Esophagus (tissue), 2 donors: ENCODE results near the gene SEC22C. TPM values are rescaled to one million over a fixed set of nuclear protein-coding genes. Genes with fewer than 3 reads are reported as not detected.

ENCODE experiments used
- H3K27ac ChIP-seq, 2 donors: one replicate each; pipeline ENCODE4 v1.5.1; 2013; ENCODE audit warnings: low read depth in 2 of 2, mild to moderate bottlenecking in 2 of 2, inconsistent platforms in 1 of 2, low read length in 1 of 2, moderate library complexity in 1 of 2
- H3K27me3 ChIP-seq, 2 donors: one replicate each; pipeline ENCODE4 v1.6.1; 2013; ENCODE audit warnings: low read length in 2 of 2, control low read depth in 1 of 2, mild to moderate bottlenecking in 1 of 2; ENCODE audit not compliant: insufficient read depth in 2 of 2, control insufficient read depth in 1 of 2
- H3K36me3 ChIP-seq, 2 donors: one replicate each; pipeline ENCODE4 v1.6.1; 2013; ENCODE audit warnings: low read length in 1 of 2; ENCODE audit not compliant: control insufficient read depth in 2 of 2, insufficient read depth in 2 of 2
- H3K4me1 ChIP-seq, 2 donors: one replicate each; pipeline ENCODE4 v1.6.1; 2013; ENCODE audit warnings: low read length in 1 of 2; ENCODE audit not compliant: control insufficient read depth in 2 of 2, insufficient read depth in 2 of 2
- H3K4me3 ChIP-seq, 2 donors: one replicate each; pipeline ENCODE4 v1.5.1; 2013; ENCODE audit warnings: low read length in 2 of 2, mild to moderate bottlenecking in 2 of 2, low read depth in 1 of 2, moderate library complexity in 1 of 2
- H3K9me3 ChIP-seq, 2 donors: one replicate each; pipeline ENCODE4 v1.6.1; 2013; ENCODE audit warnings: mild to moderate bottlenecking in 2 of 2, low read depth in 1 of 2, low read length in 1 of 2, moderate library complexity in 1 of 2; ENCODE audit not compliant: control insufficient read depth in 2 of 2, insufficient read depth in 1 of 2
- WGBS, 2 donors: extraction: QIAGEN DNeasy Blood & Tissue Kit; methylation state at CpG; one replicate each; pipeline ENCODE4 v1.1.7; 2013; 5-methylcytosine and 5-hydroxymethylcytosine counted together
- polyA plus RNA-seq, 2 donors: library from polyadenylated mRNA; stranded (reverse); fragments of 200-250 nt; gene quantifications; one replicate each; pipeline ENCODE4 v1.2.3, GENCODE V29; 2013
- donor health status: healthy with polysubstance abuse.
- donor health status: Bipolar disorder and iron deficiency.

The SEC22C gene
- polyA plus RNA-seq, 2 donors = 5.0 to 10.0 TPM

DNA sequence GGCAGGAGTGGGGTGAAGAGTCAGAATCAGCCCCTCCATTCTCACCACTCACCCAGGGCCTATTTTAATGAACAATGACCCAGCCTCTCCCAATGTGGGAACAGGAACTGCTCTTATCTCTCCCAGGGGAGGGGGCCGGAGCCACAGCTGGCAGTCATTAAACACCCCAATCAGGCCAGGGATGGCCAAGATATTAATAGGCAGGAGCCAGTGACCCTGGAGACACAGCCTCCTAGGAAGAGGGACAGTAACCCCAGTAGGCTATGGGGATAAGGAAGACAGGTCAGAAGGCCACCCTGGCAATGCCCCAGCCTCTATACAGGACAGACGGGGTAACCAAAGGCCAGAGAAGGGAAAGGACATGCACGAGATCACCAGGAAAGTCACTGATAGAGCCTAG lies 40.7 kb downstream of the SEC22C start:
- no peaks in the 10 kb centered on the region for H3K9me3 ChIP-seq
- H3K4me3 ChIP-seq = no peak overlapping the region
- H3K27me3 ChIP-seq = no peaks in the 10 kb centered on the region
- H3K36me3 ChIP-seq = no peaks in the 10 kb centered on the region
- 59 to 66% methylated on average over 3 of the region's 3 CpGs for WGBS, 2 donors
- no peak overlapping the region for H3K27ac ChIP-seq
- peaks cover 0 to 2% of the 10 kb centered on the region in 2 donors for H3K4me1 ChIP-seq

DNA sequence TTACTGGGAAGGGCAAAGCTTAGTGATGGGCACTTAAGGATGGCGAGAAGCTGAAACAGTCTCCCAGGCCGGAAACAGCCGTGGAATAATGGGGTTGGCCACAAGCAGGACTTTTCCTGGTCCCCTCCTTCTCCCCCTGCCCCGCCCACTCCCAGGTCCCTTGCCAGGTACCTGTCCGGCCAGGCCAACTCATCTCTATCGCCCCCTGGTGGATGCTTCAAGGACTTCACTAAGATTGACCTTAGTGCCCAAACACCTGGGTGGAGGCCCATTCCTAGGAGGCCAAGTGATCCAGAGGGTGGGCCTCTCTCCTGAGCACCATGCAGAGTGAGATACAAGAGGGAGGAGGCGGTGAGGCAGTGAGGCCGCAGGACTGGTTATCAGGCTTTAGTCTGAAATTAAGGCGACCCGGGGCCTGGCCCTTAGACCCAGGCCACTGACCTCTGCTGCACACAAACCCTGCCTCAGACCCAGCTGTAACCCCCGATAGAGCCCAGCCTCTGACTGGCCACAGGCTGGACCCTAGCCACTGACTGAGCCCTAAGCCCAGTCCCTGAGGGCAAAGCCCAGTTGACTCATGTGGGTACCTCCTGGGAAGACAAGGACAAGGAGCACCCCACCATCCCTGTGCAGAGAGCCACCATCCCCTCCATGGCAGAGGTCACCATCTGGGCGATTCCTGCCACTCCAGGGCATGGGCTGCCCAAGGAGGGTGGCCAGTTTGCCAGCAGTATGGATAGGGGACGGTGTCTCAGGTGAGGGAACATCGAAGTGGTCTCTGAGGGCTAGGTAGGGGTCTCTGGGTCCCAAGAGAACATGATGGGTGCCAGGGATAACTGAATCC lies 41.7 kb downstream of the SEC22C start:
- H3K27me3 ChIP-seq = no peaks in the 10 kb centered on the region
- no peaks in the 10 kb centered on the region for H3K9me3 ChIP-seq
- H3K4me3 ChIP-seq = no peak overlapping the region
- H3K36me3 ChIP-seq = no peaks in the 10 kb centered on the region
- 57 to 58% methylated on average over 11 to 14 of the region's 14 CpGs for WGBS, 2 donors
- peaks cover 0 to 2% of the 10 kb centered on the region in 2 donors for H3K4me1 ChIP-seq
- no peak overlapping the region for H3K27ac ChIP-seq

DNA sequence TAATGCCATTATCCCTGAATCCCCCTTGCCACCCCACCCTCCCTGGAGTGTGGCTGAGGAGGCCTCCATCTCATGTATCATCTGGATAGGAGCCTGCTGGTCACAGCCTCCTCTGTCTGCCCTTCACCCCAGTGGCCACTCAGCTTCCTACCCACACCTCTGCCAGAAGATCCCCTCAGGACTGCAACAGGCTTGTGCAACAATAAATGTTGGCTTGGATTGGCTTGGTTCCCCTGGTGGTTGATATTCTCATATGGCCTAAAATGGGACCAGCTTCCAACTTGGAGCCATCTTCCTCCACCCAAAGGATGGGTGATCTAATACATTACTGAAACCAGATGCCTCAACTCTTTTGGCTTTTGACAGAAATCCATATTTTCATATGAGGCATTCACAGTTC lies 44.4 kb downstream of the SEC22C start:
- no peaks in the 10 kb centered on the region for H3K27me3 ChIP-seq
- H3K4me1 ChIP-seq = peaks cover 0 to 2% of the 10 kb centered on the region in 2 donors

DNA sequence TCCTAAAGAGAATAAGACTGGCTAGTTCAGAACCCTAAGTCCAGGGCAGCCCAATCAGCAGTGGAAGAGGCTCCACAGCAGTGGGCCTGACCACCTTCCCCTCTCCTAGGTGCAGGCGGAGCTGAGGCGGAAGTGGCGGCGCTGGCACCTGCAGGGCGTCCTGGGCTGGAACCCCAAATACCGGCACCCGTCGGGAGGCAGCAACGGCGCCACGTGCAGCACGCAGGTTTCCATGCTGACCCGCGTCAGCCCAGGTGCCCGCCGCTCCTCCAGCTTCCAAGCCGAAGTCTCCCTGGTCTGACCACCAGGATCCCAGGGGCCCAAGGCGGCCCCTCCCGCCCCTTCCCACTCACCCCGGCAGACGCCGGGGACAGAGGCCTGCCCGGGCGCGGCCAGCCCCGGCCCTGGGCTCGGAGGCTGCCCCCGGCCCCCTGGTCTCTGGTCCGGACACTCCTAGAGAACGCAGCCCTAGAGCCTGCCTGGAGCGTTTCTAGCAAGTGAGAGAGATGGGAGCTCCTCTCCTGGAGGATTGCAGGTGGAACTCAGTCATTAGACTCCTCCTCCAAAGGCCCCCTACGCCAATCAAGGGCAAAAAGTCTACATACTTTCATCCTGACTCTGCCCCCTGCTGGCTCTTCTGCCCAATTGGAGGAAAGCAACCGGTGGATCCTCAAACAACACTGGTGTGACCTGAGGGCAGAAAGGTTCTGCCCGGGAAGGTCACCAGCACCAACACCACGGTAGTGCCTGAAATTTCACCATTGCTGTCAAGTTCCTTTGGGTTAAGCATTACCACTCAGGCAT lies 45.6 kb downstream of the SEC22C start:
- Histone ChIP-seq H3K36me3 (no peaks in the 10 kb centered on the region), H3K27me3 (no peaks in the 10 kb centered on the region), H3K4me3 (no peak overlapping the region), H3K27ac (no peak overlapping the region), H3K4me1 (peaks cover 0 to 2% of the 10 kb centered on the region in 2 donors), H3K9me3 (no peaks in the 10 kb centered on the region)
- 79 to 80% methylated on average over 35 of the region's 35 CpGs for WGBS, 2 donors

More for the DNA sequence above, 44.4 kb downstream of the SEC22C start:
- Histone ChIP-seq H3K36me3 (no peaks in the 10 kb centered on the region), H3K9me3 (no peaks in the 10 kb centered on the region), H3K4me3 (no peak overlapping the region), H3K27ac (no peak overlapping the region)

DNA sequence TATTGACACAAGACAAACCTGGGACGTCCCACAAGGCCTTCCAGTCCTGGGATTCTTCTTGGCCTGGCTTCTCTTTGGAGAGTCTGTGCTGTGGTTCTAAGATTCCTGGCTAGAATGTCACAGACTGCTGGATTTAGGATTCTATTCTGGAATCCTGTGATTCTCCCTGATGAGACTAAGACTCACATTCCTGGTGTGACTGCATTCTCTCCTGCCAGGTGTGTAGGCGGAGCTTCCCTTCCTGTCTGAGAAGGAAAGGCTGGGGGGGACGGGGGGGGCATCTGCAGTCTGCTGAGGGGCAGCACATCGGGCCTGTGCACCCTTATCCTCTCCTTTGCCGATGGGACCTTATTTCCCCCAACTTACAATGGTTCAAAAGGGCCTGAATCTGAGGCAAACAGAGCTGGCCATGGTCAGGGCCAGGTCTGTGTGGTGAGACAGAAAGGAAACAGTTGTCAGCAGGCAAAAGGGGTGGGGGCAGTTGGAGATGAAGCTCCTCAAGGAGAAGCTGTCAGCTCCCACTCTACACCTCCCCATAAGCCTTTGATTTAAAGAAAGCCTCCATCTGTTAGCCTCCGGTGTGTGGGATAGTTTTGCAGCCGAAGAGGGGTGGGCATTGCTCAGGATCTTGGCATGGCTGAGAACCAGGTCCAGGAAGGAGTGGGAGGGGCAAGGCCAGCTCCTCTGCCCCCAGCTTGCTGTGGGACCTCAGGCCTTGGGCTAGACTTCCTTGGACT lies 48.4 kb downstream of the SEC22C start:
- 60 to 64% methylated on average over 7 of the region's 7 CpGs for WGBS, 2 donors
- Histone ChIP-seq H3K4me3 (no peak overlapping the region), H3K36me3 (no peaks in the 10 kb centered on the region), H3K27ac (no peak overlapping the region), H3K27me3 (no peaks in the 10 kb centered on the region), H3K4me1 (peaks cover 0 to 2% of the 10 kb centered on the region in 2 donors), H3K9me3 (no peaks in the 10 kb centered on the region)

DNA sequence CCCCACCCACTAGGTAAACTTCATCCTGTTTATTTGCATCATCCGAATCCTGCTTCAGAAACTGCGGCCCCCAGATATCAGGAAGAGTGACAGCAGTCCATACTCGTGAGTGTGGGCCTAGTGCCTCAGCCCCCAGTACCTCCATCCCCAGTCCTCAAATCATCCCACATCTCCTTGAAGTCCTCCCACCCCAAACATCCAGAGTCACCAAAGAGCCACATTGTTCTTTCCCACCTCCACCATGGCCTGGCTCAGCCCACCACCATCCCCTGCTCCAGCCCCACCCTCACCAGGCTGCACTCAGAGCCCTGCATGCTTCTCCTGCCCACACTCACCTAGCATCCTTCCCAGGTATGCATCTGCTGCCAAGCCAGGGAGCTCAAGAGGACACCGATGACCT lies 49.5 kb downstream of the SEC22C start:
- H3K27ac ChIP-seq = no peak overlapping the region
- peaks cover 0 to 2% of the 10 kb centered on the region in 2 donors for H3K4me1 ChIP-seq
- 91 to 92% methylated on average over 4 of the region's 4 CpGs for WGBS, 2 donors
- no peaks in the 10 kb centered on the region for H3K9me3 ChIP-seq
- H3K36me3 ChIP-seq = peaks cover 0 to 3% of the 10 kb centered on the region in 2 donors
- H3K4me3 ChIP-seq = no peak overlapping the region
- H3K27me3 ChIP-seq = no peaks in the 10 kb centered on the region

DNA sequence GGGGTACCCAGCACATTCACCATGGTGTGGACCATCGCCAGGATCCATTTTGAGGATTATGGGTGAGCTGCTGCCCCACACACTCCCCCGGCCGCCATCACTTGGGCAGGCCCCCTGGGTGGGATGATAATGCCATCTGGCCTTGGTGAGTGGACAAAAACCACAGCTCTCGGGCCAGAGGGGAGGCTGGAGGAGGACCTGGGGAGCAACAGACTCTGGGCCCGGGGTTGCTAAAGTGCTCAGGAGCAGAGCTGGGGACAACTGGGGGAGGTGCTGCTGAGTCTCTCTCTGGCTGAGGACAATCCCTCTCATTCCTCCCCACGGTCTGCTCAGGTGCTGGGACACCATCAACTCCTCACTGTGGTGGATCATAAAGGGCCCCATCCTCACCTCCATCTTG lies 50.3 kb downstream of the SEC22C start:
- 89 to 93% methylated on average over 6 of the region's 6 CpGs for WGBS, 2 donors
- no peaks in the 10 kb centered on the region for H3K27me3 ChIP-seq
- H3K9me3 ChIP-seq = no peaks in the 10 kb centered on the region
- no peak overlapping the region for H3K4me3 ChIP-seq
- no peak overlapping the region for H3K27ac ChIP-seq
- H3K4me1 ChIP-seq = peaks cover 0 to 2% of the 10 kb centered on the region in 2 donors
- peaks cover 0 to 3% of the 10 kb centered on the region in 2 donors for H3K36me3 ChIP-seq

DNA sequence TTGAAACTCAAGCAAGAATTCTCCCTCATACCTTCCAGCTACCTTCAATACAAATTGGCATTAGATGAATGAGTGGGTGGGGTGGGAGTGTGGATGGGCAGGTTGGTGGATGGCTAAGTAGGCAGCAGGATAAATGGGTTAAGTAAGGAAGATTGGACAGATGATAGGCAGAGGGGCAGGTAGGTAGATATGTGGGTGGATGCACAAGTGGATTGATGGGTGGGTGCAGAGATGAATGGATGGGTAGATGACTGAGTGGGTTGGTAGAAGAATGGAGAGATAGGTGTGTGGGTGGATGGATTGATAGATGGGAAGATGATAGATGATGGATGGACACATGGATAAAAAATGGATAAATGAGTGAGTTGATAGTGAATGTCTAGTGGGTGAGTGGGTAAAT lies 51.7 kb downstream of the SEC22C start:
- H3K9me3 ChIP-seq = no peaks in the 10 kb centered on the region
- H3K27ac ChIP-seq = no peak overlapping the region
- peaks cover 0 to 2% of the 10 kb centered on the region in 2 donors for H3K4me1 ChIP-seq
- peaks cover 0 to 3% of the 10 kb centered on the region in 2 donors for H3K36me3 ChIP-seq
- H3K4me3 ChIP-seq = no peak overlapping the region
- no peaks in the 10 kb centered on the region for H3K27me3 ChIP-seq

DNA sequence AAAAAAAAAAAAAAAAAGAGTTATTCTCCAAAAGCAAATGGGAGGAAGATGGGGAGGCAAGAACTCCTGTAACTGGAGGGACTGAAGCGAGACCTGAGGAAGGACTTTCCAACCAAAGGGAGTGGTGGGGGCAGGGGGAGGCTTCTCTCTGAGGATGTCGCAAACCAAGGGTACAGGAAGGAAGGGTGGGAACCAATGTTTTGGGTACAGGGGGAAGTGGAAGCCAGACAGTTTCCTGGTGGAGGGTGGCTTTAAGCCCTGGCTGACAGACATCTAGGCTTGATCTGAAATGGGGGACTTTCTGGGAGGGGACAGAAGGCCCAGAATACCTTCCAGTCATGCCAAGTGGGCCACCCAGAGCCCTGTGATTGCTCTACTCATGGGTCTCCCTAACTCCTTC lies 52.3 kb downstream of the SEC22C start:
- Histone ChIP-seq H3K4me1 (peaks cover 0 to 2% of the 10 kb centered on the region in 2 donors), H3K27me3 (no peaks in the 10 kb centered on the region), H3K4me3 (no peak overlapping the region), H3K9me3 (no peaks in the 10 kb centered on the region), H3K36me3 (peaks cover 0 to 3% of the 10 kb centered on the region in 2 donors), H3K27ac (no peak overlapping the region)
- 76 to 85% methylated on average over 2 of the region's 2 CpGs for WGBS, 2 donors
